Upper lobe of left lung (tissue), 6 donors: ENCODE measurements around the gene NUDT8. TPM values are rescaled to one million over a fixed set of nuclear protein-coding genes. Genes with fewer than 3 reads are reported as not detected.
A peak's percentile ranks its signal among the peaks of the same experiment; 100 is the strongest.

Experiments used
- ATAC-seq, 2 donors: fragments of 200-7000 bp; cut with Tn5 transposase; one replicate each; pipeline ENCODE4 v1.9.1; 2022; ENCODE audit warnings: mild to moderate bottlenecking in 2 of 2, moderate library complexity in 2 of 2; ENCODE audit not compliant: low FRiP score in 2 of 2
- DNase-seq, 2 donors: peaks; one replicate each; pipeline ENCODE4 v3.0.0-alpha.2; 2019 to 2020
- H3K27ac ChIP-seq, 4 donors: fragments of 200-600 bp; sonication (generic); one replicate each; pipeline ENCODE4 v1.5.1; 2016 to 2019
- H3K27me3 ChIP-seq, 4 donors: fragments of 200-600 bp; sonication (generic); one replicate each; pipeline ENCODE4 v1.5.1; 2017 to 2019
- H3K36me3 ChIP-seq, 4 donors: fragments of 200-600 bp; sonication (generic); one replicate each; pipeline ENCODE4 v1.5.1; 2016 to 2019
- H3K4me1 ChIP-seq, 4 donors: fragments of 200-600 bp; sonication (generic); one replicate each; pipeline ENCODE4 v1.5.1; 2018 to 2019
- H3K4me3 ChIP-seq, 4 donors: fragments of 200-600 bp; sonication (generic); one replicate each; pipeline ENCODE4 v1.5.1; 2017 to 2019; ENCODE audit warnings: mild to moderate bottlenecking in 2 of 4, moderate library complexity in 1 of 4
- H3K9me3 ChIP-seq, 4 donors: fragments of 200-600 bp; sonication (generic); one replicate each; pipeline ENCODE4 v1.5.1; 2018 to 2019
- CTCF ChIP-seq, 6 experiments: fragments of 450-650 bp in 4 of 6; fragments of 200-600 bp in 2 of 6; sonication (generic) in 2 of 6; IDR thresholded peaks; one replicate each; pipeline ENCODE4 v1.5.1; 2016 to 2019; ENCODE audit warnings: antibody characterized with exemption in 6 of 6
- EP300 ChIP-seq, 4 donors: sonication (generic); formaldehyde crosslinking; IDR thresholded peaks; one replicate each; pipeline ENCODE4 v1.5.1; 2017; ENCODE audit warnings: antibody characterized with exemption in 4 of 4, control low read depth in 2 of 4
- POLR2A ChIP-seq, 4 donors: fragments of 450-650 bp; IDR thresholded peaks; one replicate each; pipeline ENCODE4 v1.5.1; 2016 to 2017; ENCODE audit warnings: antibody characterized with exemption in 4 of 4, mild to moderate bottlenecking in 2 of 4
- POLR2AphosphoS5 ChIP-seq, 2 donors: sonication (generic); formaldehyde crosslinking; IDR thresholded peaks; one replicate each; pipeline ENCODE4 v1.5.1; 2017; ENCODE audit warnings: antibody characterized with exemption in 2 of 2
- WGBS, 2 donors: methylation state at CpG; one replicate each; pipeline ENCODE4 v1.1.5; 2017 to 2018; 5-methylcytosine and 5-hydroxymethylcytosine counted together
- total RNA-seq, 6 donors: library from RNA; depleted of rRNA in 4 of 6; stranded (reverse); fragments of >200 nt in 4 of 6; gene quantifications; one replicate each; pipeline versions ENCODE4 v1.1.0 to v1.2.1, GENCODE V29; 2016 to 2021
- donor health status: DM: no; HTN: no; CAD: no; lungs with moderate emphysema.
- donor health status: DM: no; HTN: yes; CAD: no; lungs with severe emphysema.

The NUDT8 gene
- 10 to 100 TPM in 4 of 6 donors, 1 to 10 TPM in 1, not detected in 1; 4.3 to 17.8 (median 13.9) TPM for total RNA-seq

GRCh38 chr11:67629386-67630227 lies at the start of gene NUDT8:
Gene NUDT8 (minus strand): TSS chr11:67629937. CDS start chr11:67629911, 26 bp downstream.
- Histone ChIP-seq H3K4me1 (peaks cover 8 to 21% (median 17%) of the 10 kb centered on the region in 4 donors), H3K27me3 (no peaks in the 10 kb centered on the region), H3K36me3 (no peaks in the 10 kb centered on the region), H3K27ac (peak within 1 kb of the TSS; percentile 92 to 95 (median 94)), H3K9me3 (no peaks in the 10 kb centered on the region), H3K4me3 (peak within 1 kb of the TSS; percentile 64 to 93 (median 88))
- WGBS, 2 donors: 1% methylated on average over 20 to 48 of the region's 102 CpGs
- TF ChIP-seq EP300 (IDR thresholded peaks at IDR 0.05) (no peak), POLR2AphosphoS5 (IDR thresholded peaks at IDR 0.05) (peak in 1 of 2 donors; percentile 42), CTCF (IDR thresholded peaks at IDR 0.05) (peak; percentile 83 to 94 (median 92)), POLR2A (IDR thresholded peaks at IDR 0.05) (peak in 2 of 4 donors; percentile 56 to 70)
- peak; percentile 85 to 98 for DNase-seq
- ATAC-seq: peak; percentile 71 to 87

- ATAC-seq (peak in 1 of 2 donors; percentile 47), DNase-seq (peak in 1 of 2 donors; percentile 58)
- TF ChIP-seq CTCF (IDR thresholded peaks at IDR 0.05) (no peak), POLR2A (IDR thresholded peaks at IDR 0.05) (no peak), EP300 (IDR thresholded peaks at IDR 0.05) (no peak), POLR2AphosphoS5 (IDR thresholded peaks at IDR 0.05) (no peak)
- 81 to 82% methylated on average over 12 of the region's 12 CpGs for WGBS, 2 donors
- Histone ChIP-seq H3K27me3 (no peaks in the 10 kb centered on the region), H3K36me3 (no peaks in the 10 kb centered on the region), H3K4me1 (peaks cover 0 to 6% (median 5%) of the 10 kb centered on the region in 4 donors), H3K4me3 (no peak overlapping the region), H3K9me3 (no peaks in the 10 kb centered on the region), H3K27ac (peak overlapping the region in 3 of 4 donors; percentile 22 to 71 (median 27))
These were observed 45.5 kb upstream of the NUDT8 start for GRCh38 chr11:67675058-67675747.

- TF ChIP-seq CTCF (IDR thresholded peaks at IDR 0.05): no peak
- peak in 1 of 2 donors; percentile 61 for TF ChIP-seq POLR2AphosphoS5 (IDR thresholded peaks at IDR 0.05)
- TF ChIP-seq POLR2A (IDR thresholded peaks at IDR 0.05): peak in 1 of 4 donors; percentile 8
- TF ChIP-seq EP300 (IDR thresholded peaks at IDR 0.05): no peak
- Histone ChIP-seq H3K36me3 (no peaks in the 10 kb centered on the region), H3K4me1 (peaks cover 0 to 6% (median 5%) of the 10 kb centered on the region in 4 donors), H3K27me3 (no peaks in the 10 kb centered on the region), H3K9me3 (no peaks in the 10 kb centered on the region), H3K27ac (peak within 1 kb of the TSS; percentile 22 to 71 (median 25)), H3K4me3 (no peak within 1 kb of the TSS)
- ATAC-seq (peak; percentile 44 to 76), DNase-seq (peak in 1 of 2 donors; percentile 83)
- WGBS, 2 donors: 71 to 73% methylated on average over 3 to 8 of the region's 8 CpGs
These were observed 44.7 kb upstream of the NUDT8 start, which contains the start of gene ALDH3B2 for GRCh38 chr11:67674442-67674871. Gene ALDH3B2 (minus strand): TSS chr11:67674623. CDS start chr11:67666935, 7,688 bp downstream.

- H3K36me3 ChIP-seq: no peaks in the 10 kb centered on the region
- H3K4me3 ChIP-seq: no peak overlapping the region
- ATAC-seq (peak in 1 of 2 donors; percentile 7), DNase-seq (no peak)
- 73 to 76% methylated on average over 7 to 8 of the region's 8 CpGs for WGBS, 2 donors
- peaks cover 0 to 6% (median 5%) of the 10 kb centered on the region in 4 donors for H3K4me1 ChIP-seq
- no peak overlapping the region for H3K27ac ChIP-seq
- TF ChIP-seq CTCF (IDR thresholded peaks at IDR 0.05) (no peak), EP300 (IDR thresholded peaks at IDR 0.05) (no peak), POLR2AphosphoS5 (IDR thresholded peaks at IDR 0.05) (no peak), POLR2A (IDR thresholded peaks at IDR 0.05) (no peak)
- H3K27me3 ChIP-seq: no peaks in the 10 kb centered on the region
- H3K9me3 ChIP-seq: no peaks in the 10 kb centered on the region
These were observed 44.2 kb upstream of the NUDT8 start for GRCh38 chr11:67673902-67674301.
